ENCODE results near the gene SMAD2.

The SMAD2 gene

GRCh38 chr18:47901624-47902362, 28.7 kb downstream of the SMAD2 start:
- Histone ChIP-seq H3K9me3 (ENCODE audit: low read length) (peaks cover 28% of the 10 kb centered on the region), H3K27ac (ENCODE audit: low read depth, low read length, poor library complexity, severe bottlenecking) (peak overlapping the region; percentile 87), H3K9ac (ENCODE audit: low read length) (peak overlapping the region; percentile 36; the same call in 1 of the 2 replicates), H3K27me3 (ENCODE audit: insufficient read depth, low read length) (no peaks in the 10 kb centered on the region), H3K4me3 (ENCODE audit: low read depth, low read length, poor library complexity, severe bottlenecking) (peak overlapping the region; percentile 40), H3K36me3 (ENCODE audit: insufficient read depth, low read length) (peaks cover 29% of the 10 kb centered on the region), H3K4me2 (ENCODE audit: low read length) (peak overlapping the region; percentile 62), H3K79me2 (ENCODE audit: insufficient read depth, low read length) (peaks cover 96% of the 10 kb centered on the region), H4K20me1 (ENCODE audit: insufficient read depth, low read length) (no peaks in the 10 kb centered on the region), H3K9me2 (ENCODE audit: low read depth, low read length) (no peaks in the 10 kb centered on the region), H2AFZ (ENCODE audit: low read length) (no peak overlapping the region), H3K4me1 (ENCODE audit: insufficient read depth, low read length, severe bottlenecking) (peaks cover 20% of the 10 kb centered on the region), H3F3A (ENCODE audit: insufficient read depth, low read length) (no peaks in the 10 kb centered on the region)
- TF ChIP-seq, protein P1, sequence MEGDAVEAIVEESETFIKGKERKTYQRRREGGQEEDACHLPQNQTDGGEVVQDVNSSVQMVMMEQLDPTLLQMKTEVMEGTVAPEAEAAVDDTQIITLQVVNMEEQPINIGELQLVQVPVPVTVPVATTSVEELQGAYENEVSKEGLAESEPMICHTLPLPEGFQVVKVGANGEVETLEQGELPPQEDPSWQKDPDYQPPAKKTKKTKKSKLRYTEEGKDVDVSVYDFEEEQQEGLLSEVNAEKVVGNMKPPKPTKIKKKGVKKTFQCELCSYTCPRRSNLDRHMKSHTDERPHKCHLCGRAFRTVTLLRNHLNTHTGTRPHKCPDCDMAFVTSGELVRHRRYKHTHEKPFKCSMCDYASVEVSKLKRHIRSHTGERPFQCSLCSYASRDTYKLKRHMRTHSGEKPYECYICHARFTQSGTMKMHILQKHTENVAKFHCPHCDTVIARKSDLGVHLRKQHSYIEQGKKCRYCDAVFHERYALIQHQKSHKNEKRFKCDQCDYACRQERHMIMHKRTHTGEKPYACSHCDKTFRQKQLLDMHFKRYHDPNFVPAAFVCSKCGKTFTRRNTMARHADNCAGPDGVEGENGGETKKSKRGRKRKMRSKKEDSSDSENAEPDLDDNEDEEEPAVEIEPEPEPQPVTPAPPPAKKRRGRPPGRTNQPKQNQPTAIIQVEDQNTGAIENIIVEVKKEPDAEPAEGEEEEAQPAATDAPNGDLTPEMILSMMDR (IDR thresholded peaks at IDR 0.05; ENCODE audit: low read length): no peak
- TF ChIP-seq EZH2 (IDR thresholded peaks at IDR 0.05; ENCODE audit: borderline replicate concordance, low read length): no peak

DNA sequence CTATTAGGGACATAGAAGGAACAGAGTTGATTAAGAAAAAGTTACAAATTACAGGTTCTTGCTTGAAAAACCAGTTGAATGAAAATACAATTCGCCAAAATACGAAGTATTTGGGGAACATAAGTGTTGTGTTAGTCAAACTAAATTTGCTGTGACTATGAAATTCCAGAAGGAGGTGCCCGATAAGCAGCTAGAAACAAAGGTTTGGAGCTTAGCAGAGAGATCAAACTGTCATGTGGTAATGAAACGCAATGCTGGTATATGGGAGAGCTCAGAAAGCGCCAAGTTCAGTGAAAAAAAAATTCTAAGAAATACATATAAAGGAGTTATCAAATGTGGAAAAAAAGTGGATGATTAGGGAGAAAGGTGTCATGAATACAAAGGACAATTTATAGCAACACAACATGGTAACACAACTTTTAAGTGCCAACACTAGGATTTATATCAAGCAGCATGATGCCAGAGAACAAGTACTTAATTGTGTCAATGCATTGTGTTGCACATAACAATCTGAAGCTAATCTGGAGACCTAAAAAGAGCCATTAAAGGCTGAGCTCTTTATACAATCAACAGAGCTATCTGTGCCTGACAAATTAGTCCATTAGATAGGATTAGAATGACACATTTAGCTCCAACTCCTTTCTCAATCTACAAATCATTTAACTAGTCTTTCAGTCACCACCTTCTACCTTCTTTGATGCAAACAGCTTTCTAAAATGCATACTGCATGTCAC, 31.2 kb downstream of the SMAD2 start:
- Histone ChIP-seq H3K9ac (ENCODE audit: low read length) (no peak overlapping the region), H3K4me1 (ENCODE audit: insufficient read depth, low read length, severe bottlenecking) (peaks cover 20% of the 10 kb centered on the region), H3F3A (ENCODE audit: insufficient read depth, low read length) (no peaks in the 10 kb centered on the region), H3K4me2 (ENCODE audit: low read length) (no peak overlapping the region), H3K4me3 (ENCODE audit: low read depth, low read length, poor library complexity, severe bottlenecking) (no peak overlapping the region), H3K9me3 (ENCODE audit: low read length) (peaks cover 15% of the 10 kb centered on the region), H3K27ac (ENCODE audit: low read depth, low read length, poor library complexity, severe bottlenecking) (no peak overlapping the region), H2AFZ (ENCODE audit: low read length) (no peak overlapping the region), H3K36me3 (ENCODE audit: insufficient read depth, low read length) (peaks cover 43% of the 10 kb centered on the region), H3K27me3 (ENCODE audit: insufficient read depth, low read length) (no peaks in the 10 kb centered on the region), H4K20me1 (ENCODE audit: insufficient read depth, low read length) (no peaks in the 10 kb centered on the region), H3K79me2 (ENCODE audit: insufficient read depth, low read length) (peaks cover 77% of the 10 kb centered on the region), H3K9me2 (ENCODE audit: low read depth, low read length) (no peaks in the 10 kb centered on the region)
- TF ChIP-seq, protein P1 (IDR thresholded peaks at IDR 0.05; ENCODE audit: low read length): no peak
- no peak for TF ChIP-seq EZH2 (IDR thresholded peaks at IDR 0.05; ENCODE audit: borderline replicate concordance, low read length)

- no peak overlapping the region for H3K4me2 ChIP-seq (ENCODE audit: low read length)
- H3K4me1 ChIP-seq (ENCODE audit: insufficient read depth, low read length, severe bottlenecking): peaks cover 20% of the 10 kb centered on the region
- no peaks in the 10 kb centered on the region for H4K20me1 ChIP-seq (ENCODE audit: insufficient read depth, low read length)
- H3K27me3 ChIP-seq (ENCODE audit: insufficient read depth, low read length): no peaks in the 10 kb centered on the region
- no peak overlapping the region for H3K4me3 ChIP-seq (ENCODE audit: low read depth, low read length, poor library complexity, severe bottlenecking)
- peaks cover 15% of the 10 kb centered on the region for H3K9me3 ChIP-seq (ENCODE audit: low read length)
- H3K27ac ChIP-seq (ENCODE audit: low read depth, low read length, poor library complexity, severe bottlenecking): no peak overlapping the region
- peaks cover 74% of the 10 kb centered on the region for H3K79me2 ChIP-seq (ENCODE audit: insufficient read depth, low read length)
- H3K36me3 ChIP-seq (ENCODE audit: insufficient read depth, low read length): peaks cover 47% of the 10 kb centered on the region
- no peak for TF ChIP-seq EZH2 (IDR thresholded peaks at IDR 0.05; ENCODE audit: borderline replicate concordance, low read length)
- TF ChIP-seq, protein P1 (IDR thresholded peaks at IDR 0.05; ENCODE audit: low read length): no peak
- no peak overlapping the region for H3K9ac ChIP-seq (ENCODE audit: low read length)
- no peak overlapping the region for H2AFZ ChIP-seq (ENCODE audit: low read length)
- H3K9me2 ChIP-seq (ENCODE audit: low read depth, low read length): no peaks in the 10 kb centered on the region
- no peaks in the 10 kb centered on the region for H3F3A ChIP-seq (ENCODE audit: insufficient read depth, low read length)
These were observed 31.8 kb downstream of the SMAD2 start for GRCh38 chr18:47898696-47899095.
